Measurements from ENCODE around the gene GCAT. TPM values are rescaled to one million over a fixed set of nuclear protein-coding genes. Genes with fewer than 3 reads are reported as not detected.

The GCAT gene
- total and polyA plus RNA-seq, 2 of the 4 experiments (the other 2 are of a cell fraction) = 20.6 to 32.3 TPM

DNA sequence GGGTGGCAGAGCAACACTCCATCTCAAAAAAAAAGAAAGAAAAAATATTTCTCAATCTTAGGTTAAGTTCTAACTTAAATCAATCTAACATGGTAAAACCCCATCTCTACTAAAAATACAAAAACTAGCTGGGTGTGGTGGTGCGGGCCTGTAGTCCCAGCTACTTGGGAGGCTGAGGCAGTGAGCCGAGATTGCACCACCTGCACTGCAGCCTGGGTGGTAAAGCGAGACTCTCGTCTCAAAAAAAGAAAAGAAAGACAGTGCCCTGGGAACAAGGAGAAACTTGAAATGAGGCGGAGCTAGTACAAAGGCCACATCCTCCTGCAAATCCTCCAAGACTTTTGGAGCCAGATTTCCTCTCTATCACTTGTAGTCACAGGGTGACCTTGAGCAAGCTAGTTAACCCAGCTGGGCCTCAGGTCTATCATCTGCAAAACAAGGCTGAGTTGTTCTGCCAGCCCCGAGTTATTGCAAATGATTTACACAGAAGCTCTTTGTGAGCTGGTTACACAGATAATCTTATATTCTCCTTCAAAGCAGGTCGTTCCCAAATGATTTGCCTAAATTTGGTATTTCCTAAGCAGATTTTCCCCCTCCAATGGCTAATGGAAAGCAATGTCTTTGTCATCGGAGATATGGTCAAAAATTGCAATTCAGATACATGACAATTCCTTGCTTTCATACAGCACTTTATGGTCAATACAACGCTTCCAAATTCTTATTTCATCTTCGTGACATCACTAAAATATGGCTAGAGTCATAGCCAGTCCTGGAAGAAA, 34.5 kb downstream of the GCAT start:
- CTCF ChIA-PET = no interaction called here
- POLR2A ChIA-PET (ENCODE audit: unreplicated experiment) = interaction anchor here (0.5 kb wide), 1 partner anchor 165 kb away, joined by 4 read pairs; no protein-coding TSS in a partner anchor
- Histone ChIP-seq H3K9ac (ENCODE audit: low read depth, low read length) (no peak overlapping the region), H2BK5ac (ENCODE audit: low read depth, low read length, poor library complexity, severe bottlenecking) (no peak overlapping the region), H3K18ac (ENCODE audit: low read depth, low read length) (no peak overlapping the region), H3K4me3 (ENCODE audit: insufficient read depth, low read depth, low read length) (no peak overlapping the region), H3K79me1 (ENCODE audit: low read depth in 1 of 2, low read length in 2 of 2) (peaks cover 14 to 40% of the 10 kb centered on the region in 2 experiments), H3K14ac (replicated peaks; ENCODE audit: low read depth, low read length) (no peak overlapping the region), H2BK15ac (ENCODE audit: low read depth, low read length) (no peak overlapping the region), H3K4me1 (ENCODE audit: control insufficient read depth, insufficient read depth, low read length) (no peaks in the 10 kb centered on the region), H2AK9ac (replicated peaks; ENCODE audit: low read depth, low read length, poor library complexity) (no peak overlapping the region), H3K56ac (ENCODE audit: extremely low read depth, insufficient read depth, low read length) (no peak overlapping the region), H3K27ac (ENCODE audit: insufficient read depth, low read length) (no peak overlapping the region), H2BK20ac (ENCODE audit: low read depth, low read length) (no peak overlapping the region), H3K9me3 (ENCODE audit: control insufficient read depth, insufficient read depth, low read length) (no peaks in the 10 kb centered on the region), H3K27me3 (ENCODE audit: control insufficient read depth, insufficient read depth, low read length) (no peaks in the 10 kb centered on the region), H4K20me1 (ENCODE audit: insufficient read depth, low read length) (0 out of 2 replicates have a peak, but pooled peaks cover 4% of the 10 kb centered on the region), H4K5ac (ENCODE audit: low read depth, low read length) (no peak overlapping the region), H4K91ac (ENCODE audit: insufficient read depth, low read depth, low read length) (no peak overlapping the region), H2BK120ac (ENCODE audit: low read depth, low read length) (no peak overlapping the region), H2AK5ac (ENCODE audit: low read depth, low read length) (no peak overlapping the region), H3K4ac (ENCODE audit: low read depth, low read length) (no peak overlapping the region), H4K8ac (ENCODE audit: low read depth in 2 of 2, low read length in 2 of 2) (no peak overlapping the region), H3K23ac (ENCODE audit: low read depth, low read length) (peak overlapping the region; percentile 31; the same call in 1 of the 2 replicates), H3K9me1 (ENCODE audit: insufficient read depth, low read length) (peaks cover 4% of the 10 kb centered on the region; the same call in 1 of the 2 replicates), H3K36me3 (ENCODE audit: control insufficient read depth, insufficient read depth, low read length) (peaks cover 15% of the 10 kb centered on the region), H2AFZ (replicated peaks; ENCODE audit: low read length, poor library complexity) (no peak overlapping the region), H3K4me2 (ENCODE audit: low read depth, low read length) (no peak overlapping the region)
- no peak for ATAC-seq (ENCODE audit: low read depth)
- BruUV-seq (replicated peaks) = no TSS peak
- dilution Hi-C loops (cut with HindIII; ENCODE audit: low sequenced_read_pairs, unreplicated experiment) (no loop called here), in situ Hi-C loops (cut with MboI; ENCODE audit: low sequenced_read_pairs) (no loop called here), intact Hi-C loops (cut with micrococcal nuclease) (loop anchor here (5.0 kb wide), 1 partner anchor 35 kb away; the partner anchor contains the start of gene GCAT)
- 87% methylated on average over 5 of the region's 10 CpGs; no CpG with 5 or more reads in 1 of the 2 experiments for WGBS, 2 experiments (ENCODE audit: extremely low coverage in 2 of 2, insufficient read length in 1 of 2)
- no peak for DNase-seq
- TF ChIP-seq MAFK (IDR thresholded peaks at IDR 0.05; ENCODE audit: low read depth, low read length) (no peak), MXI1 (IDR thresholded peaks at IDR 0.05; ENCODE audit: borderline replicate concordance, low read depth, low read length) (no peak), POLR2A (IDR thresholded peaks at IDR 0.05; ENCODE audit: low read depth, low read length) (no peak), MAZ (IDR thresholded peaks at IDR 0.05; ENCODE audit: borderline replicate concordance, low read depth, low read length) (no peak), FOS (IDR thresholded peaks at IDR 0.05; ENCODE audit: low read depth, low read length) (no peak), BHLHE40 (IDR thresholded peaks at IDR 0.05; ENCODE audit: low read depth, low read length) (no peak), RAD21 (IDR thresholded peaks at IDR 0.05; ENCODE audit: low read length) (no peak), RFX5 (IDR thresholded peaks at IDR 0.05; ENCODE audit: low read depth, low read length) (no peak), CHD1 (IDR thresholded peaks at IDR 0.05; ENCODE audit: low read depth, low read length) (no peak), RCOR1 (IDR thresholded peaks at IDR 0.05; ENCODE audit: insufficient replicate concordance, low read length) (no peak), CEBPB (IDR thresholded peaks at IDR 0.05; ENCODE audit: low read depth, low read length) (no peak), SMC3 (IDR thresholded peaks at IDR 0.05; ENCODE audit: low read depth, low read length) (no peak)
- TF ChIP-seq, protein P1, sequence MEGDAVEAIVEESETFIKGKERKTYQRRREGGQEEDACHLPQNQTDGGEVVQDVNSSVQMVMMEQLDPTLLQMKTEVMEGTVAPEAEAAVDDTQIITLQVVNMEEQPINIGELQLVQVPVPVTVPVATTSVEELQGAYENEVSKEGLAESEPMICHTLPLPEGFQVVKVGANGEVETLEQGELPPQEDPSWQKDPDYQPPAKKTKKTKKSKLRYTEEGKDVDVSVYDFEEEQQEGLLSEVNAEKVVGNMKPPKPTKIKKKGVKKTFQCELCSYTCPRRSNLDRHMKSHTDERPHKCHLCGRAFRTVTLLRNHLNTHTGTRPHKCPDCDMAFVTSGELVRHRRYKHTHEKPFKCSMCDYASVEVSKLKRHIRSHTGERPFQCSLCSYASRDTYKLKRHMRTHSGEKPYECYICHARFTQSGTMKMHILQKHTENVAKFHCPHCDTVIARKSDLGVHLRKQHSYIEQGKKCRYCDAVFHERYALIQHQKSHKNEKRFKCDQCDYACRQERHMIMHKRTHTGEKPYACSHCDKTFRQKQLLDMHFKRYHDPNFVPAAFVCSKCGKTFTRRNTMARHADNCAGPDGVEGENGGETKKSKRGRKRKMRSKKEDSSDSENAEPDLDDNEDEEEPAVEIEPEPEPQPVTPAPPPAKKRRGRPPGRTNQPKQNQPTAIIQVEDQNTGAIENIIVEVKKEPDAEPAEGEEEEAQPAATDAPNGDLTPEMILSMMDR (conservative IDR thresholded peaks at IDR 0.05; ENCODE audit: low read depth, low read length) = no peak
- TF ChIP-seq, protein P2, sequence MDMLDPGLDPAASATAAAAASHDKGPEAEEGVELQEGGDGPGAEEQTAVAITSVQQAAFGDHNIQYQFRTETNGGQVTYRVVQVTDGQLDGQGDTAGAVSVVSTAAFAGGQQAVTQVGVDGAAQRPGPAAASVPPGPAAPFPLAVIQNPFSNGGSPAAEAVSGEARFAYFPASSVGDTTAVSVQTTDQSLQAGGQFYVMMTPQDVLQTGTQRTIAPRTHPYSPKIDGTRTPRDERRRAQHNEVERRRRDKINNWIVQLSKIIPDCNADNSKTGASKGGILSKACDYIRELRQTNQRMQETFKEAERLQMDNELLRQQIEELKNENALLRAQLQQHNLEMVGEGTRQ (IDR thresholded peaks at IDR 0.05; ENCODE audit: low read depth, low read length) = no peak
- TF ChIP-seq, protein P3, sequence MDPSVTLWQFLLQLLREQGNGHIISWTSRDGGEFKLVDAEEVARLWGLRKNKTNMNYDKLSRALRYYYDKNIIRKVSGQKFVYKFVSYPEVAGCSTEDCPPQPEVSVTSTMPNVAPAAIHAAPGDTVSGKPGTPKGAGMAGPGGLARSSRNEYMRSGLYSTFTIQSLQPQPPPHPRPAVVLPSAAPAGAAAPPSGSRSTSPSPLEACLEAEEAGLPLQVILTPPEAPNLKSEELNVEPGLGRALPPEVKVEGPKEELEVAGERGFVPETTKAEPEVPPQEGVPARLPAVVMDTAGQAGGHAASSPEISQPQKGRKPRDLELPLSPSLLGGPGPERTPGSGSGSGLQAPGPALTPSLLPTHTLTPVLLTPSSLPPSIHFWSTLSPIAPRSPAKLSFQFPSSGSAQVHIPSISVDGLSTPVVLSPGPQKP (IDR thresholded peaks at IDR 0.05; ENCODE audit: borderline replicate concordance, low read depth, low read length) = no peak

All from IMR-90 (cell line).